GM10847 (cell line): Measurements from ENCODE around the gene LNX1.

ENCODE experiments used
- POLR2A ChIP-seq: IDR thresholded peaks from 2 replicates; pipeline ENCODE4 v1.6.1; 2011; ENCODE audit not compliant: insufficient read length; ENCODE audit errors: extremely low read depth

LNX1 gene

GRCh38 chr4:53558065-53558801, 33.1 kb downstream of the LNX1 start:
- no peak for TF ChIP-seq POLR2A

- no peak for TF ChIP-seq POLR2A
These were observed 33.6 kb downstream of the LNX1 start for GRCh38 chr4:53557669-53558064.

GRCh38 chr4:53556651-53557050, 34.6 kb downstream of the LNX1 start:
- no peak for TF ChIP-seq POLR2A

- TF ChIP-seq POLR2A, result no peak
These were observed 37.6 kb downstream of the LNX1 start for GRCh38 chr4:53553486-53554210.

GRCh38 chr4:53552711-53553110, 38.6 kb downstream of the LNX1 start:
- TF ChIP-seq POLR2A, result no peak

- TF ChIP-seq POLR2A, result no peak
These were observed 39.3 kb downstream of the LNX1 start for GRCh38 chr4:53551958-53552357.

- no peak for TF ChIP-seq POLR2A
These were observed 39.9 kb downstream of the LNX1 start for GRCh38 chr4:53551281-53551864.

GRCh38 chr4:53548662-53549061, 42.6 kb downstream of the LNX1 start:
- no peak for TF ChIP-seq POLR2A

- TF ChIP-seq POLR2A, result no peak
These were observed 43.3 kb downstream of the LNX1 start for GRCh38 chr4:53547983-53548382.

- no peak for TF ChIP-seq POLR2A
These were observed 45.2 kb downstream of the LNX1 start for GRCh38 chr4:53545942-53546581.

GRCh38 chr4:53545273-53545672, 46.0 kb downstream of the LNX1 start:
- TF ChIP-seq POLR2A, result no peak

- no peak for TF ChIP-seq POLR2A
These were observed 47.7 kb downstream of the LNX1 start for GRCh38 chr4:53543561-53543960.

- no peak for TF ChIP-seq POLR2A
These were observed 49.6 kb downstream of the LNX1 start for GRCh38 chr4:53541577-53542206.

- TF ChIP-seq POLR2A, result no peak
These were observed 52.5 kb downstream of the LNX1 start for GRCh38 chr4:53538756-53539155.

GRCh38 chr4:53537606-53538005, 53.7 kb downstream of the LNX1 start:
- no peak for TF ChIP-seq POLR2A
